ENCODE data around the gene WNT2. TPM values are rescaled to one million over a fixed set of nuclear protein-coding genes. Genes with fewer than 3 reads are reported as not detected.
A peak's percentile ranks its signal among the peaks of the same experiment; 100 is the strongest.

Gene WNT2
- total and polyA plus RNA-seq, 11 donors = 0.09 to 1.2 (median 0.20) TPM; not detected in 3

DNA sequence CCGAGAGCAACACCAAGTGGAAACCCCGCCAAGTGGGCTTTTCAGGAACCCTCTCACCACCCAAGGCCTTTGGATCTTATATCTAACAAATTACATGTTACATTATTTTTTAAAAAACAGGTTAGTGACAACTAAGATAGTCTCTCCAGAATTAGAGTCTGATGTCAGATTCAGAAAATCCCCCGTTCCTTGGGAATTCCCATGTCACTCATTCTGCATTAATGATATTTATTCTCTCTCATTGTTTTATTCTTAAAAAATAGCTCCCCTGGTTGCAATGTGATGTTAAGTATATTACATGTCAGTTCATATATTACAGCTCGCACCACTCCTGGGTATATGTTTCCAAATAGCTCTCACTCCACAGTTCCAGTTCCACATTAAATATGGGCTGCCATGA is 81.8 kb downstream of the WNT2 start:
- ATAC-seq (no peak), DNase-seq (no peak)
- TF ChIP-seq, protein P1, sequence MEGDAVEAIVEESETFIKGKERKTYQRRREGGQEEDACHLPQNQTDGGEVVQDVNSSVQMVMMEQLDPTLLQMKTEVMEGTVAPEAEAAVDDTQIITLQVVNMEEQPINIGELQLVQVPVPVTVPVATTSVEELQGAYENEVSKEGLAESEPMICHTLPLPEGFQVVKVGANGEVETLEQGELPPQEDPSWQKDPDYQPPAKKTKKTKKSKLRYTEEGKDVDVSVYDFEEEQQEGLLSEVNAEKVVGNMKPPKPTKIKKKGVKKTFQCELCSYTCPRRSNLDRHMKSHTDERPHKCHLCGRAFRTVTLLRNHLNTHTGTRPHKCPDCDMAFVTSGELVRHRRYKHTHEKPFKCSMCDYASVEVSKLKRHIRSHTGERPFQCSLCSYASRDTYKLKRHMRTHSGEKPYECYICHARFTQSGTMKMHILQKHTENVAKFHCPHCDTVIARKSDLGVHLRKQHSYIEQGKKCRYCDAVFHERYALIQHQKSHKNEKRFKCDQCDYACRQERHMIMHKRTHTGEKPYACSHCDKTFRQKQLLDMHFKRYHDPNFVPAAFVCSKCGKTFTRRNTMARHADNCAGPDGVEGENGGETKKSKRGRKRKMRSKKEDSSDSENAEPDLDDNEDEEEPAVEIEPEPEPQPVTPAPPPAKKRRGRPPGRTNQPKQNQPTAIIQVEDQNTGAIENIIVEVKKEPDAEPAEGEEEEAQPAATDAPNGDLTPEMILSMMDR (IDR thresholded peaks at IDR 0.05) = no peak
- WGBS, 4 donors = 85 to 94% (median 90%) methylated on average over 4 of the region's 4 CpGs
- Histone ChIP-seq H3K27ac (no peak overlapping the region), H3K4me1 (no peaks in the 10 kb centered on the region), H3K36me3 (no peaks in the 10 kb centered on the region), H3K9me3 (peaks cover 0 to 16% (median under 1%) of the 10 kb centered on the region in 12 donors), H3K27me3 (peaks cover 0 to 6% (median 0%) of the 10 kb centered on the region in 9 donors), H3K4me3 (no peak overlapping the region)
- intact Hi-C loops (cut with DNase I) = loop anchor here in 1 of 10 donors (10.0 kb wide), 1 partner anchor 64 kb away; no protein-coding TSS in a partner anchor

DNA sequence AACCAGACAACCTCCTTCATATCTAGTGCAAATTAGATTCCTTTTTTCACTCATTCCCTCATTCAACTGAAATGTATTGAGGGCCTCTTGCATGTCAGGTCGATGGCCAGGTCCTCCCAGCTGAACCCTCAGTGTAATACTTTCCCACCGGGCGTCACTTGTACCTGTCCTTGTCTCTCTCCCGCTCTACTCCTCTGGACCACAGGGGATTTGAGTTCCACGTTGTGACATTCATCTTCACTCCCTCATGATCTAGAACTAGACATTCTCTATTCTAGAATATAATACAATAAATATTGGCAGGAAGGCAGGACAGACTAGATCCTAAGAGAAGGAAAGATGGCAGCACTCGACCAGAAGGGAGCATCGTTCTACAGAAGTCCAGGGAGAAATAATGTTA is 83.9 kb downstream of the WNT2 start:
- no peak for ATAC-seq
- no peak overlapping the region for H3K4me3 ChIP-seq

DNA sequence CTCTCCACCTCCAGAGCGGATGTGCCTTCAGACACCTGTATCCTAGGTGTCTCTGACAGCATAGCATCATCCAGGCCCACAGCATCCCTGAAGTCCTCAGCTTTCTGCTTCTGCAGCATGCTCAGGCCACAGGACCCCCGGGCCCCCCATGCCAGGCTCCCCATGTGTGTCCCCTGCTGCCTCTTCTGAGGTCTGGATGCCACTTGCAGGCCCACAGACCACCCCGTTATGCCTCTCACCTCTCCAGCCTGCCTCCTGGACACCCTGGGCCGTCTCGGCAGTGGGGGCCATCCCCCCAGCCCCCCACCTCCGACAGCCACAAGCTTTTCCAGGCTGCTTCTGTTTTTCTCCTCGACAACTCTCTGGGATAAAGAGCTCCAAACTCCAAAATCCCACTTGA is 84.4 kb downstream of the WNT2 start:
- WGBS, 4 donors = 75 to 93% (median 84%) methylated on average over 7 of the region's 7 CpGs
- Histone ChIP-seq H3K9me3 (peaks cover 0 to 8% (median 0%) of the 10 kb centered on the region in 12 donors), H3K36me3 (no peaks in the 10 kb centered on the region), H3K4me3 (no peak overlapping the region), H3K27ac (no peak overlapping the region), H3K27me3 (peaks cover 0 to 6% (median 0%) of the 10 kb centered on the region in 9 donors), H3K4me1 (no peaks in the 10 kb centered on the region)
- DNase-seq = peak in 1 of 5 donors; percentile 54
- intact Hi-C loops (cut with DNase I) = no loop called here
- TF ChIP-seq, protein P1 (IDR thresholded peaks at IDR 0.05) = no peak
- TF ChIP-seq POLR2A (IDR thresholded peaks at IDR 0.05) = no peak
- ATAC-seq = no peak

More for the DNA sequence above, 83.9 kb downstream of the WNT2 start:
- peaks cover 0 to 8% (median 0%) of the 10 kb centered on the region in 12 donors for H3K9me3 ChIP-seq
- H3K27me3 ChIP-seq = peaks cover 0 to 6% (median 0%) of the 10 kb centered on the region in 9 donors
- H3K27ac ChIP-seq = no peak overlapping the region
- no peaks in the 10 kb centered on the region for H3K4me1 ChIP-seq
- WGBS, 4 donors = 86 to 88% (median 86%) methylated on average over 7 of the region's 7 CpGs
- no peaks in the 10 kb centered on the region for H3K36me3 ChIP-seq
- DNase-seq = no peak
- intact Hi-C loops (cut with DNase I) = no loop called here
- TF ChIP-seq, protein P1 (IDR thresholded peaks at IDR 0.05) = no peak
- no peak for TF ChIP-seq POLR2A (IDR thresholded peaks at IDR 0.05)

DNA sequence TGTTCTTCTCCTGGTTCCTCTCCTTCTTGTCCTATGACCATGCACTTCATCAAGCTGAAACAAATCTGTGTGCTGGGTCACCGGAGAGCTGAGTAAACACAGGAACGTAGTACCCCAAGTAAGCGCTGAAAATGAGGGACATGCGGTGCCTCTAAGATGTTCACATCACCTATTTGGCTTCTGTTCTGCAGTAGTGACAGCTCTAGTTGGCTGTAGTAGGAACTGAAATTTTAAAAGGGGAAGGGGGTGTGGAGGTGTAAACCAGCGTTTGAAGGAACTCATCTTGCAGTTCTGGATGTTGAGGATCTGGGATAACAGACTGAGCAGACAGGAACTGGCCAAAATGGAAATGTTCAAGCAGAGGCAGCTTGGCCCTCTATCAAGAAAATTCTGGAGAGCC is 85.2 kb downstream of the WNT2 start:
- Histone ChIP-seq H3K4me3 (no peak overlapping the region), H3K27me3 (peaks cover 0 to 4% (median 0%) of the 10 kb centered on the region in 9 donors), H3K4me1 (no peaks in the 10 kb centered on the region), H3K9me3 (peaks cover 0 to 8% (median 0%) of the 10 kb centered on the region in 12 donors), H3K27ac (no peak overlapping the region), H3K36me3 (no peaks in the 10 kb centered on the region)
- intact Hi-C loops (cut with DNase I) = no loop called here
- no peak for TF ChIP-seq POLR2A (IDR thresholded peaks at IDR 0.05)
- TF ChIP-seq, protein P1 (IDR thresholded peaks at IDR 0.05) = no peak
- 76 to 82% (median 80%) methylated on average over 5 of the region's 5 CpGs for WGBS, 4 donors
- ATAC-seq = no peak
- DNase-seq = no peak
